Measurements from ENCODE around the gene C3orf49. TPM values are rescaled to one million over a fixed set of nuclear protein-coding genes. Genes with fewer than 3 reads are reported as not detected.

C3orf49 gene
- total and polyA plus RNA-seq, 9 of the 15 experiments (the other 6 are each of a cell fraction or from before 2014, with no cell fraction given): not detected

DNA sequence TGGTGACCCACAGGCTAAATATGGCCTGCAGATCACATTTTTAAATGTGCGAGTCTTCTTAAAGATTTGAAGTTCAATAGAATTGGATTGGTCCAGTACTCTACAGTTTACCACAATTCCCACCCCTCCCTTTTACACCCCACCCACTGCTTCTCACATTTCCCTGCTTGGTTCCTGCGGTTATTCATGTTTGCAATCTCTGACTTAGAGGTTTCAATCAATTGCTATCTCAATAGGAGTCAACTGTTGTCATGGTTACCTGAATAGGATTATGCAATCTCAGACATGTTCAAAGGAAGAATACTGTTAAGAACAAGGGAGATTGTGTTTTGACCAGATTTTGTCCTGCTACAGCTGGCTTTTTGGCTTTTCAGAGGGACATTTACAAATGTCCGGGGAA lies 4.9 kb upstream of the C3orf49 start:
- no TSS peak for BruUV-seq (replicated peaks)
- TF ChIP-seq RFX1 (IDR thresholded peaks at IDR 0.05) (peak; percentile 84), CBX2 (IDR thresholded peaks at IDR 0.05; ENCODE audit: insufficient read depth, low read length, poor library complexity, severe bottlenecking) (no peak), ZSCAN29 (IDR thresholded peaks at IDR 0.05) (no peak), CAMTA2 (CRISPR knock-in tag; conservative IDR thresholded peaks at IDR 0.05) (no peak), WHSC1 (IDR thresholded peaks at IDR 0.05; ENCODE audit: low read length) (no peak), CHD1 (IDR thresholded peaks at IDR 0.05; ENCODE audit: low read length) (no peak), SMC3 (conservative IDR thresholded peaks at IDR 0.05; ENCODE audit: insufficient read depth, low read depth, low read length) (no peak), ARID2 (IDR thresholded peaks at IDR 0.05) (no peak), MAFF (IDR thresholded peaks at IDR 0.05; ENCODE audit: low read length) (no peak), POLR2B (IDR thresholded peaks at IDR 0.05; ENCODE audit: low read depth, partially characterized antibody) (no peak), ZNF324 (CRISPR knock-in tag; IDR thresholded peaks at IDR 0.05) (no peak), SAFB (IDR thresholded peaks at IDR 0.05; ENCODE audit: borderline replicate concordance, low read depth, low read length) (no peak), NFIC (IDR thresholded peaks at IDR 0.05) (no peak), CEBPB (tag; IDR thresholded peaks at IDR 0.05) (peak; percentile 63), POLR2AphosphoS5 (IDR thresholded peaks at IDR 0.05; ENCODE audit: control insufficient read depth, insufficient read depth, low read depth, low read length) (no peak), CEBPG (CRISPR knock-in tag; IDR thresholded peaks at IDR 0.05) (no peak), CEBPG (tag; conservative IDR thresholded peaks at IDR 0.05 in 1 of 2, IDR thresholded peaks at IDR 0.05 in 1 of 2) (peak; percentile 58 to 60; a peak in 3 of 4 replicates)
- TF ChIP-seq, protein P1, sequence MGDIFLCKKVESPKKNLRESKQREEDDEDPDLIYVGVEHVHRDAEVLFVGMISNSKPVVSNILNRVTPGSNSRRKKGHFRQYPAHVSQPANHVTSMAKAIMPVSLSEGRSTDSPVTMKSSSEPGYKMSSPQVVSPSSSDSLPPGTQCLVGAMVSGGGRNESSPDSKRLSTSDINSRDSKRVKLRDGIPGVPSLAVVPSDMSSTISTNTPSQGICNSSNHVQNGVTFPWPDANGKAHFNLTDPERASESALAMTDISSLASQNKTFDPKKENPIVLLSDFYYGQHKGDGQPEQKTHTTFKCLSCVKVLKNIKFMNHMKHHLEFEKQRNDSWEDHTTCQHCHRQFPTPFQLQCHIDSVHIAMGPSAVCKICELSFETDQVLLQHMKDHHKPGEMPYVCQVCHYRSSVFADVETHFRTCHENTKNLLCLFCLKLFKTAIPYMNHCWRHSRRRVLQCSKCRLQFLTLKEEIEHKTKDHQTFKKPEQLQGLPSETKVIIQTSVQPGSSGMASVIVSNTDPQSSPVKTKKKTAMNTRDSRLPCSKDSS (IDR thresholded peaks at IDR 0.05; ENCODE audit: low read depth, partially characterized antibody): no peak
- TF ChIP-seq, protein P2, sequence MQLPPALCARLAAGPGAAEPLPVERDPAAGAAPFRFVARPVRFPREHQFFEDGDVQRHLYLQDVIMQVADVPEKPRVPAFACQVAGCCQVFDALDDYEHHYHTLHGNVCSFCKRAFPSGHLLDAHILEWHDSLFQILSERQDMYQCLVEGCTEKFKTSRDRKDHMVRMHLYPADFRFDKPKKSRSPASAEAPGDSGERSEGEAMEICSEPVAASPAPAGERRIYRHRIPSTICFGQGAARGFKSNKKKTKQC (CRISPR knock-in tag; IDR thresholded peaks at IDR 0.05): no peak
- TF ChIP-seq, protein P3, sequence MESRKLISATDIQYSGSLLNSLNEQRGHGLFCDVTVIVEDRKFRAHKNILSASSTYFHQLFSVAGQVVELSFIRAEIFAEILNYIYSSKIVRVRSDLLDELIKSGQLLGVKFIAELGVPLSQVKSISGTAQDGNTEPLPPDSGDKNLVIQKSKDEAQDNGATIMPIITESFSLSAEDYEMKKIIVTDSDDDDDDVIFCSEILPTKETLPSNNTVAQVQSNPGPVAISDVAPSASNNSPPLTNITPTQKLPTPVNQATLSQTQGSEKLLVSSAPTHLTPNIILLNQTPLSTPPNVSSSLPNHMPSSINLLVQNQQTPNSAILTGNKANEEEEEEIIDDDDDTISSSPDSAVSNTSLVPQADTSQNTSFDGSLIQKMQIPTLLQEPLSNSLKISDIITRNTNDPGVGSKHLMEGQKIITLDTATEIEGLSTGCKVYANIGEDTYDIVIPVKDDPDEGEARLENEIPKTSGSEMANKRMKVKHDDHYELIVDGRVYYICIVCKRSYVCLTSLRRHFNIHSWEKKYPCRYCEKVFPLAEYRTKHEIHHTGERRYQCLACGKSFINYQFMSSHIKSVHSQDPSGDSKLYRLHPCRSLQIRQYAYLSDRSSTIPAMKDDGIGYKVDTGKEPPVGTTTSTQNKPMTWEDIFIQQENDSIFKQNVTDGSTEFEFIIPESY (CRISPR knock-in tag; IDR thresholded peaks at IDR 0.05): no peak
- ATAC-seq (no peak), DNase-seq (ENCODE audit: extremely low read depth in 1 of 4, low spot score in 3 of 4) (no peak), FAIRE-seq (no peak)
- Histone ChIP-seq H3K9me1 (ENCODE audit: control insufficient read depth, insufficient read depth, low read length) (no peaks in the 10 kb centered on the region), H2AFZ (ENCODE audit: low read depth, low read length) (no peak overlapping the region), H3K4me3 (no peak overlapping the region), H4K20me1 (replicated peaks; ENCODE audit: control insufficient read depth, insufficient read depth, low read length) (no peaks in the 10 kb centered on the region), H3K36me3 (ENCODE audit: control insufficient read depth, insufficient read depth, low read length) (no peaks in the 10 kb centered on the region), H3K9ac (ENCODE audit: insufficient read depth in 1 of 2, low read depth in 2 of 2, low read length in 2 of 2) (no peak overlapping the region), H3K27ac (ENCODE audit: extremely low read depth, low read depth, low read length) (no peak overlapping the region), H3K27me3 (ENCODE audit: control insufficient read depth in 2 of 2, insufficient read depth in 2 of 2, low read length in 2 of 2) (no peaks in the 10 kb centered on the region), H3K79me2 (ENCODE audit: control insufficient read depth, insufficient read depth, low read length) (no peaks in the 10 kb centered on the region), H3K4me2 (ENCODE audit: insufficient read depth, low read length) (no peak overlapping the region), H3K9me3 (replicated peaks; ENCODE audit: control insufficient read depth, insufficient read depth, low read depth, low read length) (no peaks in the 10 kb centered on the region), H3K4me1 (replicated peaks in 1 of 2; ENCODE audit: control insufficient read depth in 2 of 2, insufficient read depth in 2 of 2, low read length in 2 of 2) (no peaks in the 10 kb centered on the region)
- POLR2A ChIA-PET: no interaction called here
- 3% methylated on average over 3 of the region's 3 CpGs for WGBS (ENCODE audit: insufficient coverage, low coverage, missing lambda C conversion rate)
- intact Hi-C loops (cut with micrococcal nuclease): no loop called here
- in situ Hi-C loops (cut with MboI): loop anchor here (10.0 kb wide), 1 partner anchor 1189 kb away; no protein-coding TSS in a partner anchor
- CTCF ChIA-PET (ENCODE audit: low intra/inter-chr PET ratio): no interaction called here

Measured in K562 (cell line).